ENCODE results near the gene MIB2. TPM values are rescaled to one million over a fixed set of nuclear protein-coding genes. Genes with fewer than 3 reads are reported as not detected.
A peak's percentile ranks its signal among the peaks of the same experiment; 100 is the strongest.

Gene MIB2
- total RNA-seq, 2 experiments from 2014 or later = 40.0 to 48.3 TPM

DNA sequence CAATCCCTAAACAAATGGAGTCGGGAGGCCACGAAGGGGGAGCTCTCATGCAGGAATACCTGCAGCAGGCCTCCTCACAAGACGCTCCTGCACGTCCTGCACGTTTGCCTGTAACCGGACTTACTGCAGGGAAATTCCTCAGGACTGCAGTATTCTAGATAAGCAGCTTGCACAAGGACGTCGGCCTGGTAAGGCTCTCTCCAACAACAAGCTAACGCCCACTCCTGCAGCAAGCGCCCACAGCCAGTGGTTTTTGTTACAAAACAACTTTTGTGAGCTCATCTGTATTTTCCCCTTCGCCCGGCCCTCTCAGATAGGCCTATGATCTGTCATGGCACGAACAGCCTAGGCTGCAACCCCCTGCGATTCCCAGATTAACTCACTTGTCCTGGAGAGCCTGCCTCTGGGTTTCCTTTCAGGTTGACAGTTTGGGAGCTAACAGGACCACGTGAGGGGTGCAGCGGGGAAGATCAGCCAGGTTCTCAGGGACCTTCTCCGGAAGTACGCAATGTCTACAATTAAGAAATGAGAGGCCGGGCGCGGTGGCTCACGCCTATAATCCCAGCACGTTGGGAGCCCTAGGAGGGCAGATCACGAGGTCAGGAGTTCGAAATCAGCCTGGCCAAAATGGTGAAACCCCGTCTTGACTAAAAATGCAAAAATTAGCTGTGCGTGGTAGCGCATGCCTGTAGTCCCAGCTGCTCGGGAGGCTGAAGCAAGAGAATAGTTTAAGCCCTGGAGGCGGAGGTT lies 921 bp upstream of the MIB2 start:
- CTCF ChIA-PET = interaction anchor here (0.6 to 4.9 kb wide), 7 partner anchors 10 to 243 kb away, joined by 3 to 30 read pairs (median 4); no protein-coding TSS in a partner anchor
- DNase-seq (peak; percentile 71), ATAC-seq (no peak)
- peak overlapping the region; percentile 90 for H3K4me3 Mint-ChIP-seq
- H3K36me3 Mint-ChIP-seq = peaks cover 4% of the 10 kb centered on the region
- H3K4me1 Mint-ChIP-seq = peaks cover 32% of the 10 kb centered on the region
- H3K9me3 Mint-ChIP-seq (ENCODE audit: low read depth) = no peaks in the 10 kb centered on the region
- peak overlapping the region; percentile 81 for H3K27ac Mint-ChIP-seq
- H3K27me3 Mint-ChIP-seq = no peaks in the 10 kb centered on the region

DNA sequence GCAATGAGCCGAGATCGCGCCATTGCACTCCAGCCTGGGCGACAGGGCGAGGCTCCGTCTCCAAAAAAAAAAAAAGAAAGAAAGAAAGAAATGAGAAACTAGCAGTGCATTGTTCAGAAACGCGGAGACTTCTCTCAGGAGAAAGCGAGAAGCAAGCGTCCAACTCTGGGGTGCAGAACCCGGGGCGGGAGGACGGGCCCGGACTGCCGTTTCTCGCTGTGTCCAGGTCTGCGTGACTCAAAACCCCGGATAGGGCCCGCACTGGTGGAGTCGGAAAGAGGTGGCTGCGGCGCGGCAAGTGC lies 395 bp upstream of the MIB2 start:
- H3K27ac Mint-ChIP-seq = peak overlapping the region; percentile 81
- no peaks in the 10 kb centered on the region for H3K9me3 Mint-ChIP-seq (ENCODE audit: low read depth)
- DNase-seq = no peak
- ATAC-seq = no peak
- CTCF ChIA-PET = interaction anchor here (1.0 to 4.9 kb wide), 4 partner anchors 10 to 243 kb away, joined by 3 to 30 read pairs (median 4); no protein-coding TSS in a partner anchor
- H3K36me3 Mint-ChIP-seq = peaks cover 4% of the 10 kb centered on the region
- peak overlapping the region; percentile 90 for H3K4me3 Mint-ChIP-seq
- H3K27me3 Mint-ChIP-seq = no peaks in the 10 kb centered on the region
- H3K4me1 Mint-ChIP-seq = peaks cover 32% of the 10 kb centered on the region

DNA sequence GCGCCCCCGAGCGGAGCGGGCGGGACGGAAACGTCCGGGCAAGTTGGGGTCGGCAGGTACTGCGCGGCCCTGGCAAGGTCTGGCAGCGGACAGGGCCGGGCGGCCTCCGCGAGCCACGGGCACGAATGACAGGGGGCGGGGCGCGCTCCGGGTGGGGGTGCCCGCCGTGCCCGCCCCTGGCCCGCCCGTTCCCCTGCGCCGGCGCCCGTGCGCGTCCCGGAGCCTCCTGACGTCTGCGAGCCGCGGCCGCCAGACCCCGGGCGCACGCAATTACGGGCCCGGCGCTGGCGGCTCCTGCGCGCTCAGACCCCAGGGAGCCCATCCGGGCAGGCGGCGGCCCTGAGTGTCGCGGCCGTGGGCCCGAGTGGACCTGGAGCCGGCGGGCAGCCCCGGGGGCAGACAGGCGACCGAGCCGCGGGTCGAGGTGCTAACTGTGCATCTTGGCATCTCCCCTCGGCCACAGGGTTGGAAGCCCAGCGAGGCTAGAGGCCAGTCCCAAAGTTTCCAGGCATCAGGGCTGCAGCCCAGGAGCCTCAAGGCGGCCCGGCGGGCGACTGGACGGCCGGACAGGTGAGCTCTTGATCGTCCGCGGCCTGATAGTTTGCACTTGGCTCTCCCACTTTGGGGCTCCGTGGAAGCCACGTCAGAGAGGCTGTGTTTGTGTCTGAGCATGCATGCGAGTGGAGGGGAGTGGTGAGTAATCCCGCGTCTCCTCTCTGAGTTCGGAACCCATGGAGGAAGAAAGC lies 918 bp downstream of the MIB2 start:
- DNase-seq (peak; percentile 59), ATAC-seq (peak; percentile 18)
- CTCF ChIA-PET = interaction anchor here (1.1 to 4.9 kb wide), 2 partner anchors 13 to 42 kb away, joined by 3 to 30 read pairs; no protein-coding TSS in a partner anchor
- Mint-ChIP-seq H3K27ac (peak overlapping the region; percentile 68), H3K4me3 (peak overlapping the region; percentile 75), H3K9me3 (ENCODE audit: low read depth) (no peaks in the 10 kb centered on the region), H3K4me1 (peaks cover 32% of the 10 kb centered on the region), H3K27me3 (no peaks in the 10 kb centered on the region), H3K36me3 (peaks cover 4% of the 10 kb centered on the region)

- Mint-ChIP-seq H3K27me3 (no peaks in the 10 kb centered on the region), H3K9me3 (ENCODE audit: low read depth) (no peaks in the 10 kb centered on the region), H3K4me3 (peak overlapping the region; percentile 75), H3K36me3 (peaks cover 4% of the 10 kb centered on the region), H3K4me1 (peaks cover 31% of the 10 kb centered on the region), H3K27ac (peak overlapping the region; percentile 68)
- CTCF ChIA-PET = interaction anchor here (4.9 kb wide), 1 partner anchor 13 kb away, joined by 30 read pairs; no protein-coding TSS in a partner anchor
- no peak for DNase-seq
- ATAC-seq = no peak
Observed at GRCh38 chr1:1616838-1617237, 1.5 kb downstream of the MIB2 start.

DNA sequence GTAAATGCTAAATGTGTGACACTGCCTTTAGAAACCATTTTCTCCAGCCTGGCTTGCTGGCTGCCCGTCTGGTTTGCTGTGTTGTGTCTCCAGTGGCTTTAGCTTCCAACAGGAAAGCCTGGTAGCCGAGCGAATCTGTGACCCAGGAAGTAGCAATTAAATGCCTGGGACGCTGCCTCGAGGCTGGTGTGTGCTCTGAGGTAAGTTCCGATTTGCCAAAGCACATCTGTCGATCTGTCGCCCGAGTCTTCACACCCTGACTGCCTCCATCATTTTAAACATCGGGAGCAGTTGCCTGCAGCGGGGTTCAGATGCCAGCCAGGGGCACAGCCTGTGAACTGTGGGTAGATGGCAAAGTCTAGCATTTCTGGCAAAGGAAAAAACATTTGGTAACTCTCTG lies 2.2 kb downstream of the MIB2 start:
- Mint-ChIP-seq H3K9me3 (ENCODE audit: low read depth) (no peaks in the 10 kb centered on the region), H3K27ac (no peak overlapping the region), H3K36me3 (peaks cover 4% of the 10 kb centered on the region), H3K4me3 (peak overlapping the region; percentile 75), H3K4me1 (peaks cover 26% of the 10 kb centered on the region), H3K27me3 (no peaks in the 10 kb centered on the region)
- CTCF ChIA-PET = interaction anchor here (4.9 kb wide), 1 partner anchor 12 kb away, joined by 30 read pairs; no protein-coding TSS in a partner anchor
- DNase-seq (no peak), ATAC-seq (no peak)

DNA sequence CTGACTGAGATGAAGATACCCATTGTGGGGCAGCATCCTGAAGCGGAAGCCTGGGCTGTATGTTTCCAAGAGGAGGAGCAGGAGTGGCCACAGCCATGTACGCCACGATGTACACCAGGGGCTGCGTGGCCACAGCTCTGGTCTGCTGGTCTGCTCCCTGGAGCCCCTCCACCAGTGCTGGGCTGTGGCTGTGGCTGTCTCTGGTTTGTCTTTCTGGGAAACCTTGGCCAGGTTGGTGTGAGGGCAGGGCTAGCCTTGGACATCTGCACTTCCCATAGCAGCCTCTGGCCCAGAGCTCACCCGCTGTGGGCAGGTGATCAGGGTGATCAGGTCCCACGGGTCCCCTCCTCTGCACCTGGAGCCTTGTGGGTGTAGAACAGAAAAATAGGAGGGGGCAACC lies 2.6 kb downstream of the MIB2 start:
- CTCF ChIA-PET = no interaction called here
- H3K4me3 Mint-ChIP-seq = peak overlapping the region; percentile 75

DNA sequence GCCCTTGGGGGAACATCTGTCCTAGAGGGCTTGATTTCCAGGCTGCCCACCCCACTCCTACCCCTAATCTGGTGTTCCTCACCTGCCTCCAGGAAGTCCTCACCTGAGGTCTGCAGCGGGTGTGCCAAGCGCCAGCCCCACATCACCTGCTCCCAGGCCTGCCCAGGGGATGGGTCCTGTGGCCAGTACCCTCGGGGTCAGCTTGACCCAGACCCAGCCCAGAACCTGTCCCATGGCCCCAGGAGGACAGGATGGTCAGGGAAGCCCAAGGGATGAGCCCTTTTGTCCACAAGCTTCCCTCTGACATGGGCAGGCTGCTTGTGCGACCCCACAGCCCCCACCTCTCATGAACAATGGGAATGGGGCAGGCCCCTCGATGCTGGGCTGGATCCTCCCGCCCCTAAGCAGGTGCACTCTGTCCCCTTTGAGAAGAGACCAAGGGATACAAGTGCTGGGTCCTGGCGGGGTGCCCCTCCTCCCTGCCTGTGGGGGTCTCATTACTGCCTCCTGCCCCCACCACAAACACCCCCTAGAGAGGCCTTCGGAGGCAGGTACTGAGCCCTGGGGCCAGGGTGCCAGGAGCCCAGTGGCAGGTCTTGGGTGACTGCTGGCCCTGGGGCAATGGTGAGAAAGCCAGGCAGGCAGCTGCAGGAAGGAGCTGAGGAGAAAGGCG lies 3.2 kb downstream of the MIB2 start:
- CTCF ChIA-PET = no interaction called here
- H3K9me3 Mint-ChIP-seq (ENCODE audit: low read depth) = no peaks in the 10 kb centered on the region
- ATAC-seq (no peak), DNase-seq (no peak)
- no peak overlapping the region for H3K27ac Mint-ChIP-seq
- H3K4me1 Mint-ChIP-seq = peaks cover 25% of the 10 kb centered on the region
- H3K36me3 Mint-ChIP-seq = peaks cover 3% of the 10 kb centered on the region
- H3K4me3 Mint-ChIP-seq = no peak overlapping the region
- no peaks in the 10 kb centered on the region for H3K27me3 Mint-ChIP-seq

More for the DNA sequence above, 2.6 kb downstream of the MIB2 start:
- Mint-ChIP-seq H3K36me3 (peaks cover 4% of the 10 kb centered on the region), H3K27me3 (no peaks in the 10 kb centered on the region), H3K4me1 (peaks cover 26% of the 10 kb centered on the region), H3K9me3 (ENCODE audit: low read depth) (no peaks in the 10 kb centered on the region), H3K27ac (no peak overlapping the region)
- no peak for DNase-seq
- no peak for ATAC-seq

GRCh38 chr1:1619917-1620361 lies 4.6 kb downstream of the MIB2 start:
- H3K27me3 Mint-ChIP-seq = no peaks in the 10 kb centered on the region
- no peak for DNase-seq
- ATAC-seq = no peak
- CTCF ChIA-PET = interaction anchor here (1.1 kb wide), 1 partner anchor 9 kb away, joined by 3 read pairs; no protein-coding TSS in a partner anchor
- H3K36me3 Mint-ChIP-seq = no peaks in the 10 kb centered on the region
- H3K4me1 Mint-ChIP-seq = peaks cover 13% of the 10 kb centered on the region
- no peaks in the 10 kb centered on the region for H3K9me3 Mint-ChIP-seq (ENCODE audit: low read depth)
- no peak overlapping the region for H3K4me3 Mint-ChIP-seq
- no peak overlapping the region for H3K27ac Mint-ChIP-seq

DNA sequence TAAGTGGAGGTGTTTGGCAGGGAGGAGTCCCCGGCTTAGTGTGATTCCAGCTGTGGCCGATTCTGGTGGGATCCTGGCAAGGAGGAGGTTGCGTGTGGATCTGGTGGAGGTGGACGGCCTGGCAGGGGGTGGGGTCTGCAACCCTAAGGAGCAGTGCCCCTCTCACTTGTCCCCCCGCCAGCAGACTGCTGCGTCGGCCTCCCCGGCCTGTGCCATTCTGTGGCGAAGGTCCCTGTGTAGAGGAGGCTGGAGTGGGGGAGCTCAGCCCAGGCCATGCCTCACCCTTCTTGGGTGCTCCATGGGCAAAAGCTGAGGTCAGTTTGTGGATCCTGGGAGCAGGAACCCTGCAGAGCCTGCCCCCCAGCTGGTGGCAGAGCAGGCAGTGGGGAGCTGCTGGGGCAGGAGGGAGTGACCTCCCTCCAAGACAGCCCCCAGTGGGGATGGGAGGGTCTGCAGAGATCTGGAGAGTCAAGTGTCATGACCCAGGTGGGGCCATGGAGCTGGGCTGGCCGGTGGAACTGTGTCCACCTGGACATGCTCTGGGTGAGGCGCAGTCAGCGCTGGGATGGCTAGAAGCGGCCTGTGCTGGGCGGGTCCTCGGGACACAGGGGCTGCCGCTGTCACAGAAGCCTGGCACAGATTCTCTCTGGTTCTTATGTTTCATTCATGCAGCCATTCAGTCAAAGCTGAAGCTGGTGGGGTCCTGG lies 5.3 kb downstream of the MIB2 start:
- CTCF ChIA-PET = interaction anchor here (1.1 kb wide), 1 partner anchor 8 kb away, joined by 3 read pairs; no protein-coding TSS in a partner anchor
- no peak for ATAC-seq
- Mint-ChIP-seq H3K27me3 (no peaks in the 10 kb centered on the region), H3K4me3 (no peak overlapping the region), H3K9me3 (ENCODE audit: low read depth) (no peaks in the 10 kb centered on the region), H3K27ac (no peak overlapping the region), H3K36me3 (no peaks in the 10 kb centered on the region), H3K4me1 (peaks cover 13% of the 10 kb centered on the region)
- DNase-seq = no peak

DNA sequence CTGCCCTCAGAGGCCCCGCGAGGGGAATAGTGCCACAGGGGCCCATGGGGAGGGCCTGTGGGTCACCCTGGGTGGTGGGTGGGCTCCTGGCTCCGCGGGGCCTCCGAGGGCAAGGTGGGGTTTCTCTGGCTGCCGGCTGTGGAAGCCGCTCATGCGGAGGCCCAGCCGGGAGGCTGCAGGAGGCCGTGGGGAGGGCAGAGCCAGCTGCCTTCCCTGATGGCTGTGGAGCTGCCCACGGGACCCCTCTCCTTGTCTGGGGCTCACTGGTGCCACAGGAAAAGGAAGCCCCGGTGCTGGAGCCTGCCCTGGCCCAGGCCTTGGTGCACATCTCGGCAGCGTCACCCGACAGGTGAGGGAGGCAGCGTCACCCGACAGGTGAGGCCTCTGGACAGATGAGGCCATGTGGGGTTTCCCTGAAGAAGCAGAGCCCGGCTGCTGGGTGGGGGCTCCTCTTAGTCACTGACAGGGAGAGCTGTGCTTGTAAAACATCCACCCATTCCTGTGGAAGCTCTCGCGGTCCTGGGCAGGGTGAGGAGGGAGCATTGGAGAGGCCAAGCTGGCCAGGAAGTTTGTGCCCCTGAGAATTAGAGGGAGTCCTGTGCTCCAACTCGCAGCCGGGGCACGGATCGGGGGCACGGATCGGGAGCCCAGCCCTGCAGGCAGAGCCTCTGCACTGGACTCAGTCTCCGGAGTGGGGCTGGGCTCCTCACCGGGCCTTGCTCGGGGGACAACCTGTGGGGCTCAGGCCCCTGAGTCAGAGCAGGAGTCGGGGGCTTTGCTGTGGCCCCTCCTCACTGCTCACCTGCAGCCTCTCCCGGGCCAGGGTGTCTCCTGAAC lies 6.1 kb downstream of the MIB2 start:
- Mint-ChIP-seq H3K27me3 (no peaks in the 10 kb centered on the region), H3K4me1 (peaks cover 12% of the 10 kb centered on the region), H3K9me3 (ENCODE audit: low read depth) (no peaks in the 10 kb centered on the region), H3K4me3 (no peak overlapping the region), H3K27ac (no peak overlapping the region), H3K36me3 (no peaks in the 10 kb centered on the region)
- DNase-seq = no peak
- CTCF ChIA-PET = no interaction called here
- no peak for ATAC-seq

- H3K4me3 Mint-ChIP-seq = no peak overlapping the region
- no peak overlapping the region for H3K27ac Mint-ChIP-seq
- no peaks in the 10 kb centered on the region for H3K36me3 Mint-ChIP-seq
- CTCF ChIA-PET = no interaction called here
- ATAC-seq (no peak), DNase-seq (no peak)
- no peaks in the 10 kb centered on the region for H3K27me3 Mint-ChIP-seq
- no peaks in the 10 kb centered on the region for H3K9me3 Mint-ChIP-seq (ENCODE audit: low read depth)
- peaks cover 5% of the 10 kb centered on the region for H3K4me1 Mint-ChIP-seq
Observed at GRCh38 chr1:1622010-1622787, 6.9 kb downstream of the MIB2 start.

DNA sequence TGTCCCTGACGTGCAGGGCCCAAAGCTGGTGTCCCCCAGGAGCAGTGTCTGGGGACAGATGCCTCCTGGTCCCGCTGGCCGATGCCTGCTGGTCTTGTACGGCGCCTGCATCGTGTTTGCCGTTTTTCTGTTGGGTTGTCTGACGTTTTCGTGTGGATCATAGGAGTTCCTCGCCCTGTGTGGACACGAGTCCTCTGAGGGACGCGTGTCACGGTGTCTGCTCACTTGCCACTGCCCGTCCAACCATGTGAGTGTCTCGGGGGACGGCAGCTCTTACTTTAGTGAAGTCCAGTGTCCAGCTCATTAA lies 7.4 kb downstream of the MIB2 start:
- H3K9me3 Mint-ChIP-seq (ENCODE audit: low read depth) = no peaks in the 10 kb centered on the region
- H3K27ac Mint-ChIP-seq = no peak overlapping the region
- CTCF ChIA-PET = no interaction called here
- ATAC-seq (no peak), DNase-seq (no peak)
- no peaks in the 10 kb centered on the region for H3K4me1 Mint-ChIP-seq
- H3K36me3 Mint-ChIP-seq = no peaks in the 10 kb centered on the region
- no peak overlapping the region for H3K4me3 Mint-ChIP-seq
- no peaks in the 10 kb centered on the region for H3K27me3 Mint-ChIP-seq
